HEK293 (cell line): ENCODE results near the gene TBCK.

Source experiments
- CTCF ChIA-PET: fragments of 350-600 bp; formaldehyde crosslinking; extraction: SDS; loops from one replicate; lab custom pipeline; 2021; ENCODE audit warnings: antibody characterized with exemption; lab: Yijun Ruan, JAX
- POLR2A ChIA-PET: fragments of 300-600 bp; formaldehyde crosslinking; extraction: SDS; loops from one replicate; lab custom pipeline; 2020; ENCODE audit warnings: antibody characterized with exemption, inconsistent platforms; lab: Yijun Ruan, JAX
- H3K27ac ChIP-seq: fragments of 200-500 bp; sonication (Bioruptor generic); 2 replicates; pipeline ENCODE4 v1.5.1; 2014; ENCODE audit warnings: low read depth, low read length, control low read depth, inconsistent platforms; ENCODE audit errors: extremely low read depth
- H3K36me3 ChIP-seq, 2 experiments: fragments of 200-500 bp in 1 of 2; sonication (Bioruptor generic) in 1 of 2; 1 replicate in 1 of 2; 2 replicates in 1 of 2; pipeline ENCODE4 v1.5.1; 2014 to 2017; ENCODE audit warnings: inconsistent platforms in 2 of 2, low read length in 2 of 2; ENCODE audit not compliant: control insufficient read depth in 2 of 2, insufficient read depth in 1 of 2
- H3K4me1 ChIP-seq: fragments of 200-500 bp; sonication (Bioruptor generic); 2 replicates; pipeline ENCODE4 v1.5.1; 2014; ENCODE audit warnings: mild to moderate bottlenecking, low read length, inconsistent platforms; ENCODE audit not compliant: control insufficient read depth, insufficient read depth
- H3K4me3 ChIP-seq: 2 replicates; pipeline ENCODE4 v1.5.1; 2011; ENCODE audit warnings: low read depth, mild to moderate bottlenecking, control low read depth, low read length, moderate library complexity
- H3K9me3 ChIP-seq: fragments of 200-500 bp; sonication (Bioruptor generic); 2 replicates; pipeline ENCODE4 v1.5.1; 2014; ENCODE audit warnings: low read depth, low read length, inconsistent platforms; ENCODE audit not compliant: control insufficient read depth, insufficient read depth
- EGR2 ChIP-seq: fragments of 450-650 bp; formaldehyde crosslinking; IDR thresholded peaks from 2 replicates; pipeline ENCODE4 v1.5.1; 2016; ENCODE audit warnings: low read depth, missing biosample characterization, missing genetic modification characterization
- HOXD13 ChIP-seq: sonication (generic); formaldehyde crosslinking; IDR thresholded peaks from 2 replicates; pipeline ENCODE4 v1.8.0; 2022; ENCODE audit warnings: missing genetic modification reagents, borderline replicate concordance
- KLF10 ChIP-seq: fragments of 450-650 bp; IDR thresholded peaks from 2 replicates; pipeline ENCODE4 v1.5.1; 2018; ENCODE audit warnings: missing biosample characterization, mild to moderate bottlenecking, missing genetic modification characterization
- PRDM1 ChIP-seq: fragments of 450-650 bp; formaldehyde crosslinking; IDR thresholded peaks from 2 replicates; pipeline ENCODE4; 2016; ENCODE audit warnings: missing biosample characterization, missing genetic modification characterization
- PRDM6 ChIP-seq: fragments of 450-650 bp; formaldehyde crosslinking; IDR thresholded peaks from 2 replicates; pipeline ENCODE4 v1.5.1; 2017; ENCODE audit warnings: missing biosample characterization, missing genetic modification characterization
- WT1 ChIP-seq: fragments of 450-650 bp; formaldehyde crosslinking; IDR thresholded peaks from 2 replicates; pipeline ENCODE4 v1.5.1; 2016; ENCODE audit warnings: missing biosample characterization, missing genetic modification characterization
- ZFHX2 ChIP-seq: fragments of 450-650 bp; formaldehyde crosslinking; conservative IDR thresholded peaks from 2 replicates; pipeline ENCODE4 v1.5.1; 2016; ENCODE audit warnings: missing biosample characterization, missing genetic modification characterization
- ZNF202 ChIP-seq: fragments of 450-650 bp; formaldehyde crosslinking; IDR thresholded peaks from 2 replicates; pipeline ENCODE4 v1.5.1; 2016; ENCODE audit warnings: missing biosample characterization, missing genetic modification characterization, borderline replicate concordance
- ZNF280C ChIP-seq: fragments of 450-650 bp; formaldehyde crosslinking; IDR thresholded peaks from 2 replicates; pipeline ENCODE4 v1.5.1; 2016; ENCODE audit warnings: missing biosample characterization, missing genetic modification characterization
- ZNF366 ChIP-seq: fragments of 450-650 bp; formaldehyde crosslinking; conservative IDR thresholded peaks from 2 replicates; pipeline ENCODE4 v1.5.1; 2016; ENCODE audit warnings: missing biosample characterization, missing genetic modification characterization
- ZNF580 ChIP-seq: fragments of 450-650 bp; formaldehyde crosslinking; IDR thresholded peaks from 2 replicates; pipeline ENCODE4 v1.5.1; 2016; ENCODE audit warnings: missing biosample characterization, missing genetic modification characterization
- ZNF629 ChIP-seq: fragments of 450-650 bp; formaldehyde crosslinking; IDR thresholded peaks from 2 replicates; pipeline ENCODE4 v1.5.1; 2017; ENCODE audit warnings: missing biosample characterization, missing genetic modification characterization
- ZNF701 ChIP-seq: fragments of 450-650 bp; formaldehyde crosslinking; IDR thresholded peaks from 2 replicates; pipeline ENCODE4 v1.5.1; 2016; ENCODE audit warnings: missing biosample characterization, missing genetic modification characterization
- ZNF792 ChIP-seq: fragments of 450-650 bp; formaldehyde crosslinking; IDR thresholded peaks from 2 replicates; pipeline ENCODE4 v1.5.1; 2016; ENCODE audit warnings: missing biosample characterization, missing genetic modification characterization
- TF ChIP-seq, protein P1 (sequence below): fragments of 450-650 bp; formaldehyde crosslinking; conservative IDR thresholded peaks from 2 replicates; pipeline ENCODE4 v1.5.1; 2016; ENCODE audit warnings: low read depth, missing biosample characterization, missing genetic modification characterization
- TF ChIP-seq, protein P2 (sequence below): fragments of 450-650 bp; formaldehyde crosslinking; optimal IDR thresholded peaks from 2 replicates; pipeline ENCODE3; 2016; ENCODE audit warnings: missing biosample characterization, mild to moderate bottlenecking, missing genetic modification characterization

TBCK gene

DNA sequence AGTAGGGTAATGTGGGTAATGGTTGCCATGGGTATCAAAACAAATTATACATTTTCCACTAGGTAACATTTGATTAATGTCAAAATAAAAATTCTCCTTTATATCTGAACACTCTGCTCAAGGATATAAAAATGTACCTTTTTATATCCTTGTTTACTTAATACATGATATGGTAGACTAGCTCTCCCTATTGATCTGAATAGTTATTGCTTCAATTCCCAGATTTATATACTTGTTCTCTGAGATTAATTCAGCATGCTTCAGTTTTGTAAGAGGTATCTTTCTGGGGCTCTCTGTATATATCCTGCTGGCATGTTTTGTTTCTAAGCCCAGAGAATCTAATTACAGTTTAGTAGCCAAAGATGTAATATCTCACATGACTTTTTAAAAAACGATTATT lies 251.0 kb downstream of the TBCK start:
- POLR2A ChIA-PET, result no interaction called here

GRCh38 chr4:106063009-106063408 lies 253.0 kb downstream of the TBCK start:
- Histone ChIP-seq H3K4me1 (peaks cover 6% of the 10 kb centered on the region), H3K4me3 (no peak overlapping the region), H3K36me3 (no peaks in the 10 kb centered on the region)
- ChIA-PET CTCF (no interaction called here), POLR2A (no interaction called here)
- TF ChIP-seq, protein P1, sequence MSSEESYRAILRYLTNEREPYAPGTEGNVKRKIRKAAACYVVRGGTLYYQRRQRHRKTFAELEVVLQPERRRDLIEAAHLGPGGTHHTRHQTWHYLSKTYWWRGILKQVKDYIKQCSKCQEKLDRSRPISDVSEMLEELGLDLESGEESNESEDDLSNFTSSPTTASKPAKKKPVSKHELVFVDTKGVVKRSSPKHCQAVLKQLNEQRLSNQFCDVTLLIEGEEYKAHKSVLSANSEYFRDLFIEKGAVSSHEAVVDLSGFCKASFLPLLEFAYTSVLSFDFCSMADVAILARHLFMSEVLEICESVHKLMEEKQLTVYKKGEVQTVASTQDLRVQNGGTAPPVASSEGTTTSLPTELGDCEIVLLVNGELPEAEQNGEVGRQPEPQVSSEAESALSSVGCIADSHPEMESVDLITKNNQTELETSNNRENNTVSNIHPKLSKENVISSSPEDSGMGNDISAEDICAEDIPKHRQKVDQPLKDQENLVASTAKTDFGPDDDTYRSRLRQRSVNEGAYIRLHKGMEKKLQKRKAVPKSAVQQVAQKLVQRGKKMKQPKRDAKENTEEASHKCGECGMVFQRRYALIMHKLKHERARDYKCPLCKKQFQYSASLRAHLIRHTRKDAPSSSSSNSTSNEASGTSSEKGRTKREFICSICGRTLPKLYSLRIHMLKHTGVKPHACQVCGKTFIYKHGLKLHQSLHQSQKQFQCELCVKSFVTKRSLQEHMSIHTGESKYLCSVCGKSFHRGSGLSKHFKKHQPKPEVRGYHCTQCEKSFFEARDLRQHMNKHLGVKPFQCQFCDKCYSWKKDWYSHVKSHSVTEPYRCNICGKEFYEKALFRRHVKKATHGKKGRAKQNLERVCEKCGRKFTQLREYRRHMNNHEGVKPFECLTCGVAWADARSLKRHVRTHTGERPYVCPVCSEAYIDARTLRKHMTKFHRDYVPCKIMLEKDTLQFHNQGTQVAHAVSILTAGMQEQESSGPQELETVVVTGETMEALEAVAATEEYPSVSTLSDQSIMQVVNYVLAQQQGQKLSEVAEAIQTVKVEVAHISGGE (tag by site-specific recombination), result no peak
- no peak for TF ChIP-seq ZNF629
- TF ChIP-seq KLF10 (tag by site-specific recombination), result no peak
- TF ChIP-seq, protein P2, sequence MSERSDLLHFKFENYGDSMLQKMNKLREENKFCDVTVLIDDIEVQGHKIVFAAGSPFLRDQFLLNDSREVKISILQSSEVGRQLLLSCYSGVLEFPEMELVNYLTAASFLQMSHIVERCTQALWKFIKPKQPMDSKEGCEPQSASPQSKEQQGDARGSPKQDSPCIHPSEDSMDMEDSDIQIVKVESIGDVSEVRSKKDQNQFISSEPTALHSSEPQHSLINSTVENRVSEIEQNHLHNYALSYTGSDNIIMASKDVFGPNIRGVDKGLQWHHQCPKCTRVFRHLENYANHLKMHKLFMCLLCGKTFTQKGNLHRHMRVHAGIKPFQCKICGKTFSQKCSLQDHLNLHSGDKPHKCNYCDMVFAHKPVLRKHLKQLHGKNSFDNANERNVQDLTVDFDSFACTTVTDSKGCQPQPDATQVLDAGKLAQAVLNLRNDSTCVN (tag by site-specific recombination), result no peak
- TF ChIP-seq HOXD13 (CRISPR knock-in tag), result no peak
- TF ChIP-seq ZNF701, result no peak
- TF ChIP-seq ZNF366 (tag by site-specific recombination), result no peak
- TF ChIP-seq ZNF280C (tag by site-specific recombination), result no peak
- TF ChIP-seq, all 188 proteins: peak for 0
- H3K9me3 ChIP-seq, result no peaks in the 10 kb centered on the region
- no peak overlapping the region for H3K27ac ChIP-seq

More for the DNA sequence above, 251.0 kb downstream of the TBCK start:
- Histone ChIP-seq H3K9me3 (no peaks in the 10 kb centered on the region), H3K4me1 (peaks cover 6% of the 10 kb centered on the region), H3K36me3 (no peaks in the 10 kb centered on the region), H3K27ac (no peak overlapping the region), H3K4me3 (no peak overlapping the region)
- TF ChIP-seq ZNF202 (tag by site-specific recombination) (no peak), ZNF629 (no peak)
- CTCF ChIA-PET, result interaction anchor here (0.6 kb wide), 1 partner anchor 253 kb away, joined by 3 read pairs; no protein-coding TSS in a partner anchor

GRCh38 chr4:106062452-106062875 lies 253.5 kb downstream of the TBCK start:
- peaks cover 6% of the 10 kb centered on the region for H3K4me1 ChIP-seq
- H3K27ac ChIP-seq, result no peak overlapping the region
- TF ChIP-seq HOXD13 (CRISPR knock-in tag) (peak; percentile 69; the same call in 1 of the 2 replicates), ZNF792 (tag by site-specific recombination) (no peak), ZFHX2 (tag by site-specific recombination) (peak; percentile 57), WT1 (tag by site-specific recombination) (peak; percentile 60), ZNF580 (tag by site-specific recombination) (peak; percentile 22; the same call in 1 of the 2 replicates), EGR2 (tag by site-specific recombination) (peak; percentile 75; the same call in 1 of the 2 replicates), PRDM1 (tag by site-specific recombination) (no peak), PRDM6 (tag by site-specific recombination) (peak; percentile 43; the same call in 1 of the 2 replicates)
- no peaks in the 10 kb centered on the region for H3K9me3 ChIP-seq
- no peaks in the 10 kb centered on the region for H3K36me3 ChIP-seq
- POLR2A ChIA-PET, result no interaction called here
- CTCF ChIA-PET, result no interaction called here
- no peak overlapping the region for H3K4me3 ChIP-seq
